Inflammatory macrophage treated with lipopolysaccharide for 1 hour (primary cell): ENCODE measurements around the gene KLF16.
A peak's percentile ranks its signal among the peaks of the same experiment; 100 is the strongest.

ENCODE experiments used
- DNase-seq, 2 donors: peaks; one replicate each; pipeline ENCODE4 v3.0.0-alpha.2; 2020 to 2022

Gene KLF16

GRCh38 chr19:1818549-1819195 is 44.7 kb downstream of the KLF16 start:
- no peak for DNase-seq

- no peak for DNase-seq
Observed at GRCh38 chr19:1817553-1818179, 45.7 kb downstream of the KLF16 start.

- DNase-seq = no peak
Observed at GRCh38 chr19:1816530-1817298, 46.7 kb downstream of the KLF16 start.

GRCh38 chr19:1815605-1816529 is 47.5 kb downstream of the KLF16 start:
- no peak for DNase-seq

- no peak for DNase-seq
Observed at GRCh38 chr19:1814833-1815604, 48.4 kb downstream of the KLF16 start.

GRCh38 chr19:1814391-1814790 is 49.0 kb downstream of the KLF16 start:
- DNase-seq = no peak

GRCh38 chr19:1813192-1814182 is 49.9 kb downstream of the KLF16 start:
- no peak for DNase-seq

GRCh38 chr19:1812426-1813191 is 50.8 kb downstream of the KLF16 start:
- peak; percentile 96 for DNase-seq

- DNase-seq = no peak
Observed at GRCh38 chr19:1811942-1812425, 51.4 kb downstream of the KLF16 start, which contains the start of gene ATP8B3. Gene ATP8B3 (minus strand): TSS chr19:1812276. CDS start chr19:1811736, 540 bp downstream.

- no peak for DNase-seq
Observed at GRCh38 chr19:1811472-1811894, 51.9 kb downstream of the KLF16 start.

GRCh38 chr19:1810439-1811160 is 52.8 kb downstream of the KLF16 start:
- DNase-seq = no peak

- no peak for DNase-seq
Observed at GRCh38 chr19:1809678-1810077, 53.7 kb downstream of the KLF16 start.

GRCh38 chr19:1808395-1808731 is 55.0 kb downstream of the KLF16 start:
- no peak for DNase-seq

- no peak for DNase-seq
Observed at GRCh38 chr19:1807695-1808394, 55.5 kb downstream of the KLF16 start.

- no peak for DNase-seq
Observed at GRCh38 chr19:1807030-1807694, 56.2 kb downstream of the KLF16 start.

- DNase-seq = no peak
Observed at GRCh38 chr19:1806184-1807029, 57.0 kb downstream of the KLF16 start.
